OCI-LY3 (cell line): ENCODE data around the gene P2RY8.
A peak's percentile ranks its signal among the peaks of the same experiment; 100 is the strongest.

Experiments used
- H2AFZ ChIP-seq: fragments of 200-600, 300-600 bp; shearing (Covaris generic); 2 replicates; pipeline ENCODE4 v1.6.0; 2014; ENCODE audit warnings: antibody characterized with exemption, low read depth, low read length
- H3K27ac ChIP-seq: fragments of 200-600, 300-600 bp; sonication (generic); 2 replicates; pipeline ENCODE4 v1.5.1; 2014; ENCODE audit warnings: mild to moderate bottlenecking, low read length, moderate library complexity, mixed read lengths
- H3K27me3 ChIP-seq: fragments of 200-600, 300-600 bp; sonication (generic); 2 replicates; pipeline ENCODE4 v1.6.1; 2014; ENCODE audit warnings: low read depth, low read length, mixed read lengths
- H3K36me3 ChIP-seq: fragments of 200-600, 300-600 bp; sonication (generic); replicated peaks from 2 replicates; pipeline ENCODE3; 2014; ENCODE audit warnings: low read depth, low read length, mixed read lengths
- H3K4me1 ChIP-seq: fragments of 300-600, 200-600 bp; sonication (generic); 2 replicates; pipeline ENCODE4 v1.6.1; 2014; ENCODE audit warnings: low read length, mixed read lengths
- H3K4me2 ChIP-seq: fragments of 200-600, 300-600 bp; sonication (generic); 2 replicates; pipeline ENCODE4 v1.6.1; 2014; ENCODE audit warnings: low read length, mixed read lengths
- H3K4me3 ChIP-seq: fragments of 300-600, 200-600 bp; sonication (generic); 2 replicates; pipeline ENCODE4 v1.5.1; 2014; ENCODE audit warnings: antibody characterized with exemption, mild to moderate bottlenecking, low read length, moderate library complexity
- H3K79me2 ChIP-seq: fragments of 300-600, 200-600 bp; shearing (Covaris generic); 2 replicates; pipeline ENCODE4 v1.6.1; 2014; ENCODE audit warnings: mild to moderate bottlenecking, low read length, mixed read lengths
- H3K9ac ChIP-seq: fragments of 300-600, 200-600 bp; shearing (Covaris generic); 2 replicates; pipeline ENCODE4 v1.6.0; 2014; ENCODE audit warnings: mild to moderate bottlenecking, low read length, moderate library complexity
- H3K9me3 ChIP-seq: fragments of 200-600, 300-600 bp; shearing (Covaris generic); 2 replicates; pipeline ENCODE4 v1.6.1; 2014; ENCODE audit warnings: low read length, mixed read lengths; ENCODE audit not compliant: insufficient read depth
- H4K20me1 ChIP-seq: fragments of 200-600, 300-600 bp; sonication (generic); 2 replicates; pipeline ENCODE4 v1.6.1; 2016; ENCODE audit warnings: low read length, mixed read lengths; ENCODE audit not compliant: insufficient read depth
- EZH2phosphoT487 ChIP-seq: fragments of 200-600 bp; shearing (Covaris generic); IDR thresholded peaks from 2 replicates; pipeline ENCODE4 v1.6.1; 2018; ENCODE audit warnings: antibody characterized with exemption, mixed run types, low read depth
- TF ChIP-seq, protein P1 (sequence below): fragments of 200-600, 300-600 bp; sonication (generic); IDR thresholded peaks from 2 replicates; pipeline ENCODE4 v1.5.1; 2014; ENCODE audit warnings: antibody characterized with exemption, low read length, low read depth

Gene P2RY8

DNA sequence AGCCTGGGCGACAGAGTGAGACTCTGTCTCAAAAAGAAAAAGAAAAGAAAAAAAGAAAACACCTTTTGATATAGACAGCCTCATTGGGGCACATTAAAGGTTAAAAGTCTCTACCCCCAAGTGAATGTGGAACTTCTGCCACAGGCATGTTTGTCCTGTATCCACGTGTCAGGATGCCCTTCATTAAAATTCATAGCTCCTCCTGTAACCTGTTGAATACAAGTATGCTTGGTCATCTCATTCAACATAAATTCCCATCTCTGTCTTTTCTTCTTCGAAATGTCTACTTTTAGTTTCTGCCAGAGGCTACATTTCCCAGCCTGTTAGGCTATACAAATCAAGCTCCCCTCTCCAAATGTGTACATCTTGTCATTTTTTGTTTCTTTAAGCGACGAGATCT, 25.8 kb downstream of the P2RY8 start:
- Histone ChIP-seq H4K20me1 (peaks cover 11% of the 10 kb centered on the region; the same call in 1 of the 2 replicates), H3K9me3 (0 out of 2 replicates have a peak, but pooled peaks cover 7% of the 10 kb centered on the region), H3K4me1 (peaks cover 19% of the 10 kb centered on the region), H3K27me3 (peaks cover 2% of the 10 kb centered on the region; the same call in 1 of the 2 replicates), H3K36me3 (peaks cover 35% of the 10 kb centered on the region), H2AFZ (no peak overlapping the region), H3K79me2 (no peaks in the 10 kb centered on the region), H3K4me3 (no peak overlapping the region), H3K9ac (no peak overlapping the region), H3K4me2 (no peak overlapping the region), H3K27ac (no peak overlapping the region)
- TF ChIP-seq EZH2phosphoT487, result no peak
- TF ChIP-seq, protein P1, sequence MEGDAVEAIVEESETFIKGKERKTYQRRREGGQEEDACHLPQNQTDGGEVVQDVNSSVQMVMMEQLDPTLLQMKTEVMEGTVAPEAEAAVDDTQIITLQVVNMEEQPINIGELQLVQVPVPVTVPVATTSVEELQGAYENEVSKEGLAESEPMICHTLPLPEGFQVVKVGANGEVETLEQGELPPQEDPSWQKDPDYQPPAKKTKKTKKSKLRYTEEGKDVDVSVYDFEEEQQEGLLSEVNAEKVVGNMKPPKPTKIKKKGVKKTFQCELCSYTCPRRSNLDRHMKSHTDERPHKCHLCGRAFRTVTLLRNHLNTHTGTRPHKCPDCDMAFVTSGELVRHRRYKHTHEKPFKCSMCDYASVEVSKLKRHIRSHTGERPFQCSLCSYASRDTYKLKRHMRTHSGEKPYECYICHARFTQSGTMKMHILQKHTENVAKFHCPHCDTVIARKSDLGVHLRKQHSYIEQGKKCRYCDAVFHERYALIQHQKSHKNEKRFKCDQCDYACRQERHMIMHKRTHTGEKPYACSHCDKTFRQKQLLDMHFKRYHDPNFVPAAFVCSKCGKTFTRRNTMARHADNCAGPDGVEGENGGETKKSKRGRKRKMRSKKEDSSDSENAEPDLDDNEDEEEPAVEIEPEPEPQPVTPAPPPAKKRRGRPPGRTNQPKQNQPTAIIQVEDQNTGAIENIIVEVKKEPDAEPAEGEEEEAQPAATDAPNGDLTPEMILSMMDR, result no peak

GRCh38 chrX:1507511-1508463, 29.2 kb downstream of the P2RY8 start:
- Histone ChIP-seq H3K9ac (peak overlapping the region; percentile 67), H3K79me2 (no peaks in the 10 kb centered on the region), H3K4me1 (peaks cover 49% of the 10 kb centered on the region), H3K27me3 (peaks cover 2% of the 10 kb centered on the region; the same call in 1 of the 2 replicates), H3K9me3 (peaks cover 6% of the 10 kb centered on the region; the same call in 1 of the 2 replicates), H3K27ac (peak overlapping the region; percentile 66), H2AFZ (peak overlapping the region; percentile 3; the same call in 1 of the 2 replicates), H3K36me3 (peaks cover 42% of the 10 kb centered on the region), H3K4me2 (peak overlapping the region; percentile 80), H3K4me3 (peak overlapping the region; percentile 54), H4K20me1 (peaks cover 11% of the 10 kb centered on the region; the same call in 1 of the 2 replicates)
- TF ChIP-seq, protein P1, result no peak
- no peak for TF ChIP-seq EZH2phosphoT487

GRCh38 chrX:1506916-1507315, 30.1 kb downstream of the P2RY8 start:
- H3K4me3 ChIP-seq, result peak overlapping the region; percentile 54; the same call in 1 of the 2 replicates
- peaks cover 2% of the 10 kb centered on the region; the same call in 1 of the 2 replicates for H3K27me3 ChIP-seq
- peaks cover 57% of the 10 kb centered on the region for H3K4me1 ChIP-seq
- H3K9me3 ChIP-seq, result peaks cover 6% of the 10 kb centered on the region; the same call in 1 of the 2 replicates
- H3K36me3 ChIP-seq, result peaks cover 48% of the 10 kb centered on the region
- peak overlapping the region; percentile 66 for H3K27ac ChIP-seq
- TF ChIP-seq, protein P1, result no peak
- TF ChIP-seq EZH2phosphoT487, result no peak
- peaks cover 11% of the 10 kb centered on the region; the same call in 1 of the 2 replicates for H4K20me1 ChIP-seq
- H2AFZ ChIP-seq, result no peak overlapping the region
- peak overlapping the region; percentile 67; the same call in 1 of the 2 replicates for H3K9ac ChIP-seq
- H3K4me2 ChIP-seq, result peak overlapping the region; percentile 80
- H3K79me2 ChIP-seq, result no peaks in the 10 kb centered on the region

GRCh38 chrX:1502853-1503252, 34.1 kb downstream of the P2RY8 start:
- no peak overlapping the region for H3K4me3 ChIP-seq
- peak overlapping the region; percentile 27 for H3K4me2 ChIP-seq
- peaks cover 65% of the 10 kb centered on the region for H3K4me1 ChIP-seq
- peaks cover 43% of the 10 kb centered on the region for H3K36me3 ChIP-seq
- H2AFZ ChIP-seq, result no peak overlapping the region
- H3K9me3 ChIP-seq, result peaks cover 6% of the 10 kb centered on the region; the same call in 1 of the 2 replicates
- peak overlapping the region; percentile 46; the same call in 1 of the 2 replicates for H3K9ac ChIP-seq
- no peaks in the 10 kb centered on the region for H4K20me1 ChIP-seq
- TF ChIP-seq, protein P1, result no peak
- TF ChIP-seq EZH2phosphoT487, result no peak
- H3K27ac ChIP-seq, result peak overlapping the region; percentile 86
- H3K27me3 ChIP-seq, result peaks cover 2% of the 10 kb centered on the region; the same call in 1 of the 2 replicates
- no peaks in the 10 kb centered on the region for H3K79me2 ChIP-seq
